ENCODE measurements around the gene NLRP10.

- TF ChIP-seq CTCF (conservative IDR thresholded peaks at IDR 0.05) (no peak), ZFX (IDR thresholded peaks at IDR 0.05) (no peak)
These were observed 47.1 kb downstream of the NLRP10 start for GRCh38 chr11:7918141-7918540.
